C4-2B (cell line): ENCODE data around the gene INSIG1.
A peak's percentile ranks its signal among the peaks of the same experiment; 100 is the strongest.

Source experiments
- CTCF ChIP-seq: fragments of 450-650 bp; conservative IDR thresholded peaks from 2 replicates; pipeline ENCODE4 v1.5.1; 2017; ENCODE audit warnings: mild to moderate bottlenecking
- ZFX ChIP-seq: fragments of 450-650 bp; IDR thresholded peaks from 2 replicates; pipeline ENCODE4 v1.6.1; 2017

DNA sequence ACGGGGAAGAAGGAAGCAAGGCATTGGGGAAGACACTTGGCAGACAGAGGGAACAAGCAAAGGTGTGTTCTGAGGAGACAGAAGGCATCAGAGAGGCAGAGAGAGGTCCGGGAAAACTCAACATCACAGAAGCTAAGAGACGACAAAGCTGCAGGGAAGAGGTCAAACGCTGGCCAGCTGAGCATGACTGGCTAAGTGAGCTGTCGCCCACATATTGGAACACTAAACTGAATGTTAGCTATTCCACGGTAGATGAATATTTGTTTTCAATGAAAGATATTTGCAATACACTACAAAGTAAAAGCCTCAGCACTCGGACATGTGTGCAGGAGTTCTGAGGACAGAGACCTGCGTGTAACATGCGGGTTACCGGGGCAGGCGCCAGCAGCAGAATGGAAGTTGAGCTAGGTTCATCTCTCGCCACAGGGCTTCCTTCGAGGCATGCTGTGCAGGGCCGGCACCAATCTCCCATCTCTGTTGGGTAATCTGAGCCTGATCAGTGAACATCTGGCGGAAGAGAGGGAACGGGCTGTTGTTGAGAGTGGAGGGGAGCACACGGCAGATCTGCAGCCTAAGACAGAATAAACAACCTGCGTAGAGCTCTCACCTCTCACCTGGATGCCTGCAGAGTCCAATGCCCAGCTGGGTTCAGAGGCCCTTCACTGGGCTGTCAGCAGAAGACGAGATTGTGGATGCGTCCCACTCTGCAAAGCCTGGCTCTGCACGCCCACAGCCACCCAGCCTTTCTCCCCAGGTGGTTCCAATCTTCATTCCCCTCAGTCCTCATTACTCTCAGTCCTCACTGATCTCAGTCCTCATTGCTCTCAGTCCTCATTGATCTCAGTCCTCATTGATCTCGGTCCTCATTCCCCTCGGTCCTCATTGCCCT lies 35.9 kb downstream of the INSIG1 start:
- TF ChIP-seq CTCF (no peak), ZFX (0 out of 2 replicates have a peak, but pooled peaks have one; percentile 5)
